SU-DHL-6 (cell line): ENCODE data around the gene MAP3K10.

Experiments
- H2AFZ ChIP-seq: fragments of 200-600 bp; sonication (generic); 2 replicates; pipeline ENCODE4 v1.6.1; 2014; ENCODE audit warnings: low read depth, mild to moderate bottlenecking, moderate library complexity, mixed read lengths, antibody characterized with exemption, low read length; ENCODE audit not compliant: severe bottlenecking
- H3F3A ChIP-seq: fragments of 200-600 bp; shearing (Covaris generic); 2 replicates; pipeline ENCODE4 v1.6.0; 2016; ENCODE audit warnings: antibody characterized with exemption, mild to moderate bottlenecking; ENCODE audit not compliant: insufficient read depth
- H3K27ac ChIP-seq: fragments of 200-600 bp; sonication (generic); 2 replicates; pipeline ENCODE4 v1.5.1; 2016; ENCODE audit warnings: low read depth, mild to moderate bottlenecking, low read length, moderate library complexity, mixed read lengths
- H3K27me3 ChIP-seq: fragments of 200-600 bp; sonication (generic), shearing (Covaris generic); 2 replicates; pipeline ENCODE4 v1.6.0; 2014; ENCODE audit warnings: mild to moderate bottlenecking, low read length
- H3K36me3 ChIP-seq: fragments of 200-600 bp; sonication (generic); 2 replicates; pipeline ENCODE4 v1.6.1; 2014; ENCODE audit warnings: mild to moderate bottlenecking, low read length, mixed read lengths
- H3K4me2 ChIP-seq: fragments of 300-600, 200-600 bp; shearing (Covaris generic), sonication (generic); 2 replicates; pipeline ENCODE4 v1.6.0; 2014; ENCODE audit warnings: low read length, low read depth, mild to moderate bottlenecking; ENCODE audit not compliant: poor library complexity, severe bottlenecking
- H3K4me3 ChIP-seq: fragments of 200-600 bp; sonication (generic); 2 replicates; pipeline ENCODE4 v1.5.1; 2014; ENCODE audit warnings: antibody characterized with exemption, low read length, mild to moderate bottlenecking, mixed read lengths; ENCODE audit not compliant: insufficient read depth, poor library complexity, severe bottlenecking
- H3K79me2 ChIP-seq: fragments of 200-600 bp; sonication (generic); 2 replicates; pipeline ENCODE4 v1.6.1; 2014; ENCODE audit warnings: mild to moderate bottlenecking, low read length, moderate library complexity; ENCODE audit not compliant: insufficient read depth
- H3K9ac ChIP-seq: fragments of 200-600 bp; sonication (generic); 2 replicates; pipeline ENCODE4 v1.7.0; 2014; ENCODE audit warnings: mild to moderate bottlenecking, low read length
- H3K9me2 ChIP-seq: fragments of 200-600 bp; sonication (generic); replicated peaks from 2 replicates; pipeline ENCODE4 v1.6.1; 2014; ENCODE audit warnings: low read length; ENCODE audit not compliant: insufficient read depth
- H3K9me3 ChIP-seq: fragments of 200-600 bp; sonication (generic); 2 replicates; pipeline ENCODE4 v1.6.1; 2014; ENCODE audit warnings: low read length, mixed read lengths; ENCODE audit not compliant: insufficient read depth
- H4K20me1 ChIP-seq: fragments of 200-600 bp; sonication (generic); 2 replicates; pipeline ENCODE4 v1.6.1; 2014; ENCODE audit warnings: low read depth, mild to moderate bottlenecking, antibody characterized with exemption, low read length, moderate library complexity, mixed read lengths
- CTCF ChIP-seq: fragments of 200-600 bp; sonication (generic); IDR thresholded peaks from one replicate; pipeline ENCODE4 v1.5.1; 2017; ENCODE audit warnings: antibody characterized with exemption, mild to moderate bottlenecking, low read length, moderate library complexity; ENCODE audit not compliant: insufficient read depth, poor library complexity, severe bottlenecking
- EZH2phosphoT487 ChIP-seq: fragments of 200-600 bp; sonication (generic), shearing (Covaris generic); conservative IDR thresholded peaks from 2 replicates; pipeline ENCODE4 v1.6.1; 2018; ENCODE audit warnings: mild to moderate bottlenecking, antibody characterized with exemption, low read length, moderate library complexity, mixed read lengths

Gene MAP3K10

GRCh38 chr19:40213882-40214570, 22.8 kb downstream of the MAP3K10 start:
- Histone ChIP-seq H2AFZ (no peak overlapping the region), H3K79me2 (no peaks in the 10 kb centered on the region), H3K36me3 (no peaks in the 10 kb centered on the region), H3K27me3 (no peaks in the 10 kb centered on the region), H3F3A (no peaks in the 10 kb centered on the region), H3K9ac (no peak overlapping the region), H3K9me3 (no peaks in the 10 kb centered on the region), H3K4me2 (no peak overlapping the region), H4K20me1 (no peaks in the 10 kb centered on the region), H3K4me3 (no peak overlapping the region), H3K27ac (no peak overlapping the region), H3K9me2 (no peaks in the 10 kb centered on the region)
- TF ChIP-seq CTCF (no peak), EZH2phosphoT487 (no peak)

GRCh38 chr19:40214936-40215335, 23.7 kb downstream of the MAP3K10 start:
- no peaks in the 10 kb centered on the region for H3F3A ChIP-seq
- H3K4me3 ChIP-seq = no peak overlapping the region
- TF ChIP-seq EZH2phosphoT487 (no peak), CTCF (no peak)
- H3K79me2 ChIP-seq = no peaks in the 10 kb centered on the region
- H3K27me3 ChIP-seq = no peaks in the 10 kb centered on the region
- H3K4me2 ChIP-seq = no peak overlapping the region
- H3K9ac ChIP-seq = no peak overlapping the region
- no peak overlapping the region for H2AFZ ChIP-seq
- no peaks in the 10 kb centered on the region for H3K9me2 ChIP-seq
- H4K20me1 ChIP-seq = no peaks in the 10 kb centered on the region
- no peaks in the 10 kb centered on the region for H3K36me3 ChIP-seq
- no peaks in the 10 kb centered on the region for H3K9me3 ChIP-seq
- no peak overlapping the region for H3K27ac ChIP-seq

GRCh38 chr19:40216013-40216776, 25.0 kb downstream of the MAP3K10 start:
- Histone ChIP-seq H3K36me3 (no peaks in the 10 kb centered on the region), H3K4me2 (no peak overlapping the region), H3K9me3 (no peaks in the 10 kb centered on the region), H3K9ac (no peak overlapping the region), H3K27ac (no peak overlapping the region), H3F3A (no peaks in the 10 kb centered on the region), H3K4me3 (no peak overlapping the region), H4K20me1 (no peaks in the 10 kb centered on the region), H3K27me3 (no peaks in the 10 kb centered on the region), H3K79me2 (no peaks in the 10 kb centered on the region), H3K9me2 (no peaks in the 10 kb centered on the region), H2AFZ (no peak overlapping the region)
- TF ChIP-seq EZH2phosphoT487 (no peak), CTCF (no peak)
